ENCODE data around the gene NTNG1. TPM values are rescaled to one million over a fixed set of nuclear protein-coding genes. Genes with fewer than 3 reads are reported as not detected.

NTNG1 gene
- total and polyA plus RNA-seq, 10 of the 15 experiments (the other 5 are each of a cell fraction or from before 2014, with no cell fraction given) = 0.18 to 2.3 (median 1.1) TPM; not detected in 1

- 0% methylated on average over 2 of the region's 2 CpGs for WGBS (ENCODE audit: insufficient coverage, insufficient replicate concordance, low lambda C conversion rate, missing lambda C conversion rate)
- in situ Hi-C loops (cut with MboI) (no loop called here), intact Hi-C loops (cut with micrococcal nuclease; ENCODE audit: unreplicated experiment) (no loop called here)
- H3K9me3 ChIP-seq (replicated peaks; ENCODE audit: control insufficient read depth, insufficient read depth, low read length) = no peaks in the 10 kb centered on the region
- no peaks in the 10 kb centered on the region for H3K36me3 ChIP-seq (ENCODE audit: control insufficient read depth in 2 of 2, insufficient read depth in 2 of 2, low read length in 1 of 2)
- H3K4me1 ChIP-seq (ENCODE audit: control insufficient read depth, insufficient read depth, low read length) = no peaks in the 10 kb centered on the region
- POLR2A ChIA-PET = no interaction called here
- no peak for FAIRE-seq
- no peak for ATAC-seq
- no peak overlapping the region for H2AFZ ChIP-seq (ENCODE audit: control insufficient read depth, low read depth, low read length)
- H3K27me3 ChIP-seq (replicated peaks in 1 of 2; ENCODE audit: control insufficient read depth in 2 of 2, insufficient read depth in 2 of 2, low read length in 1 of 2) = no peaks in the 10 kb centered on the region
- BruUV-seq (replicated peaks) = no TSS peak
- H4K20me1 ChIP-seq (ENCODE audit: control insufficient read depth, insufficient read depth) = no peaks in the 10 kb centered on the region
- TF ChIP-seq NR2F1 (conservative IDR thresholded peaks at IDR 0.05) = no peak
- no peak for TF ChIP-seq SMC3 (IDR thresholded peaks at IDR 0.05; ENCODE audit: borderline replicate concordance, low read length)
- no peak for TF ChIP-seq HDAC6 (IDR thresholded peaks at IDR 0.05; ENCODE audit: unreplicated experiment)
- TF ChIP-seq PKNOX1 (IDR thresholded peaks at IDR 0.05) = no peak
- TF ChIP-seq BACH1 (IDR thresholded peaks at IDR 0.05; ENCODE audit: borderline replicate concordance) = no peak
- CTCF ChIA-PET = no interaction called here
- H3K4me2 ChIP-seq (ENCODE audit: control insufficient read depth, insufficient read depth) = no peak overlapping the region
- no peak for DNase-seq (ENCODE audit: low read depth, low spot score)
- SMC1A ChIA-PET (ENCODE audit: uncharacterized antibody, unreplicated experiment) = no interaction called here
- no peak overlapping the region for H3K4me3 ChIP-seq
- H3K27ac ChIP-seq (ENCODE audit: control insufficient read depth, insufficient read depth) = no peak overlapping the region
- RAD21 ChIA-PET (ENCODE audit: unreplicated experiment) = no interaction called here
- H3K79me2 ChIP-seq (ENCODE audit: control insufficient read depth, insufficient read depth, low read length) = no peaks in the 10 kb centered on the region
- H3K9ac ChIP-seq (ENCODE audit: control insufficient read depth, insufficient read depth, low read length) = no peak overlapping the region
Observed at GRCh38 chr1:107378866-107379265, 238.0 kb downstream of the NTNG1 start.

- H3K27me3 ChIP-seq (replicated peaks in 1 of 2; ENCODE audit: control insufficient read depth in 2 of 2, insufficient read depth in 2 of 2, low read length in 1 of 2) = no peaks in the 10 kb centered on the region
- no peak overlapping the region for H2AFZ ChIP-seq (ENCODE audit: control insufficient read depth, low read depth, low read length)
- H3K4me2 ChIP-seq (ENCODE audit: control insufficient read depth, insufficient read depth) = no peak overlapping the region
- no peaks in the 10 kb centered on the region for H3K79me2 ChIP-seq (ENCODE audit: control insufficient read depth, insufficient read depth, low read length)
- ChIA-PET POLR2A (no interaction called here), SMC1A (ENCODE audit: uncharacterized antibody, unreplicated experiment) (no interaction called here), CTCF (interaction anchor here (2.9 kb wide), 1 partner anchor 149 kb away, joined by 16 read pairs; no protein-coding TSS in a partner anchor), RAD21 (ENCODE audit: unreplicated experiment) (no interaction called here)
- H3K4me3 ChIP-seq = no peak overlapping the region
- no peaks in the 10 kb centered on the region for H3K9me3 ChIP-seq (replicated peaks; ENCODE audit: control insufficient read depth, insufficient read depth, low read length)
- no peak overlapping the region for H3K27ac ChIP-seq (ENCODE audit: control insufficient read depth, insufficient read depth)
- in situ Hi-C loops (cut with MboI) = no loop called here
- no peaks in the 10 kb centered on the region for H3K4me1 ChIP-seq (ENCODE audit: control insufficient read depth, insufficient read depth, low read length)
- ATAC-seq = no peak
- no peak overlapping the region for H3K9ac ChIP-seq (ENCODE audit: control insufficient read depth, insufficient read depth, low read length)
- no peaks in the 10 kb centered on the region for H3K36me3 ChIP-seq (ENCODE audit: control insufficient read depth in 2 of 2, insufficient read depth in 2 of 2, low read length in 1 of 2)
- BruUV-seq (replicated peaks) = no TSS peak
- FAIRE-seq = no peak
- no peak for DNase-seq (ENCODE audit: low read depth, low spot score)
- no peaks in the 10 kb centered on the region for H4K20me1 ChIP-seq (ENCODE audit: control insufficient read depth, insufficient read depth)
- intact Hi-C loops (cut with micrococcal nuclease; ENCODE audit: unreplicated experiment) = no loop called here
- TF ChIP-seq MTA2 (IDR thresholded peaks at IDR 0.05; ENCODE audit: low read depth) (no peak), SREBF1 (IDR thresholded peaks at IDR 0.05; ENCODE audit: low read length) (no peak), RBBP5 (conservative IDR thresholded peaks at IDR 0.05) (no peak), ZBED1 (IDR thresholded peaks at IDR 0.05; ENCODE audit: borderline replicate concordance) (no peak), NR2F1 (conservative IDR thresholded peaks at IDR 0.05) (no peak), ZBTB40 (IDR thresholded peaks at IDR 0.05; ENCODE audit: borderline replicate concordance) (no peak), KDM1A (IDR thresholded peaks at IDR 0.05; ENCODE audit: borderline replicate concordance) (no peak), SP1 (IDR thresholded peaks at IDR 0.05; ENCODE audit: low read depth, low read length) (no peak), WRNIP1 (IDR thresholded peaks at IDR 0.05; ENCODE audit: borderline replicate concordance, low read depth, low read length) (no peak), CEBPB (IDR thresholded peaks at IDR 0.05; ENCODE audit: borderline replicate concordance in 1 of 2, low read depth in 2 of 2, low read length in 2 of 2) (no peak), SMAD1 (IDR thresholded peaks at IDR 0.05; ENCODE audit: low read depth, partially characterized antibody) (no peak)
Observed at GRCh38 chr1:107379826-107380225, 239.0 kb downstream of the NTNG1 start.
